HEK293T (cell line): ENCODE data around the gene ATP11A.

ENCODE experiments used
- ARNT ChIP-seq: fragments of 450-650 bp; IDR thresholded peaks from 2 replicates; pipeline ENCODE4 v1.6.1; 2017; ENCODE audit warnings: mild to moderate bottlenecking
- BHLHE40 ChIP-seq: fragments of 450-650 bp; IDR thresholded peaks from 2 replicates; pipeline ENCODE4 v1.6.1; 2016; ENCODE audit warnings: mild to moderate bottlenecking, moderate library complexity, borderline replicate concordance
- CTBP1 ChIP-seq: fragments of 450-650 bp; IDR thresholded peaks from 2 replicates; pipeline ENCODE4 v1.6.1; 2016; ENCODE audit warnings: borderline replicate concordance
- ELF4 ChIP-seq: fragments of 450-650 bp; IDR thresholded peaks from 2 replicates; pipeline ENCODE4 v1.6.1; 2017; ENCODE audit warnings: antibody characterized with exemption
- FOXK2 ChIP-seq: fragments of 450-650 bp; IDR thresholded peaks from 2 replicates; pipeline ENCODE4 v1.6.1; 2016; ENCODE audit warnings: mild to moderate bottlenecking
- FOXM1 ChIP-seq: fragments of 450-650 bp; IDR thresholded peaks from 2 replicates; pipeline ENCODE4 v1.6.1; 2017; ENCODE audit warnings: mild to moderate bottlenecking, borderline replicate concordance
- NFRKB ChIP-seq: fragments of 450-650 bp; IDR thresholded peaks from 2 replicates; pipeline ENCODE4 v1.6.1; 2016; ENCODE audit warnings: mild to moderate bottlenecking, moderate library complexity
- PKNOX1 ChIP-seq: fragments of 450-650 bp; IDR thresholded peaks from 2 replicates; pipeline ENCODE4 v1.6.1; 2016
- SP1 ChIP-seq: fragments of 450-650 bp; IDR thresholded peaks from 2 replicates; pipeline ENCODE4 v1.6.1; 2017
- SUZ12 ChIP-seq: fragments of 450-650 bp; IDR thresholded peaks from 2 replicates; pipeline ENCODE4 v1.6.1; 2016; ENCODE audit warnings: mild to moderate bottlenecking
- ZNF384 ChIP-seq: fragments of 450-650 bp; IDR thresholded peaks from 2 replicates; pipeline ENCODE4 v1.6.1; 2016

- TF ChIP-seq ZNF384 = no peak
- no peak for TF ChIP-seq ARNT
- TF ChIP-seq SP1 = no peak
- TF ChIP-seq FOXM1 = no peak
- TF ChIP-seq CTBP1 = no peak
- no peak for TF ChIP-seq ELF4
- no peak for TF ChIP-seq FOXK2
- no peak for TF ChIP-seq SUZ12
- no peak for TF ChIP-seq PKNOX1
- TF ChIP-seq BHLHE40 = no peak
- TF ChIP-seq NFRKB = no peak
Measured at GRCh38 chr13:112708560-112709240, 18.9 kb downstream of the ATP11A start.
